ENCODE data around the gene M1AP.

Gene M1AP

DNA sequence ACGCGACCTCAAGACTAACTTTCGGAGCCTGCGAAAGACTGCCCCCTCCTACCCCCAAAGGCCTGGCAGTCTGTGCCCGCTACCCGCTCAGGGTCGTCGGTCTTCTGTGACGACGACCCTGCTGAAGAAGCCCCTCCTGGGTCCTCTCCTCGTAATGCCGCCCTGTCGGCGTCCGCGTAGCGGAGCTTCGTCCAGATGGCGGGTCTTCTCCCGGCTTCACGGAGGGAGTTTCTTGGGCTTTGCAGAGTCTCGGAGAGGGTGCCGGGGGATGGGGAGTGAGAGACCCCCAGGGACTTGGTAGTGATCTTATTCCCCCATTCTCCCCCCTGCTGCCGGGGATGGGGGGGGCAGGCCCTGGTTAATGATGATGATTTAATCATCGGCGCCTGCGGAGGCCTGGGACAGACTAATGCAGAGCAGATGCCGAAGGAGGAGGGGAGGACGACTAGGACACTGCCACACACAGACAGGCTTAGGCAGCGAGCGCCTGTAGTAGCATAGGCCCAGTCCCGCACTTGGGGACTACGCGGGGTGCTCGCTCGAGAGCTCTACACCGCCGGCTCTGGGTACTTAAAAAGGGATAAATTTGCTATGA, 140.1 kb downstream of the M1AP start:
- H3K9me3 ChIP-seq (ENCODE audit: control insufficient read depth, low read length): no peaks in the 10 kb centered on the region
- H4K91ac ChIP-seq (ENCODE audit: low read length): peak overlapping the region; percentile 77
- peak overlapping the region; percentile 84 to 95 for H3K4ac ChIP-seq (ENCODE audit: low read depth in 1 of 2, low read length in 2 of 2)
- peak overlapping the region; percentile 73 for H2AK5ac ChIP-seq (ENCODE audit: low read length, severe bottlenecking)
- peaks cover 35% of the 10 kb centered on the region for H3K4me1 ChIP-seq (ENCODE audit: control insufficient read depth, insufficient read depth, low read depth, low read length)
- peak overlapping the region; percentile 66 to 92 for H3K18ac ChIP-seq (ENCODE audit: low read depth in 1 of 2, low read length in 2 of 2)
- H3K4me3 ChIP-seq (ENCODE audit: insufficient read depth in 1 of 2, low read depth in 1 of 2, low read length in 2 of 2): peak overlapping the region; percentile 80 to 90
- peak overlapping the region; percentile 86 for H2BK120ac ChIP-seq (ENCODE audit: low read depth, low read length)
- peak; percentile 63 for DNase-seq
- peaks cover 14% of the 10 kb centered on the region for H3K79me1 ChIP-seq (replicated peaks; ENCODE audit: low read length, poor library complexity, severe bottlenecking)
- H3K23ac ChIP-seq (ENCODE audit: low read length in 2 of 2): peak overlapping the region in 1 of 2 experiments; percentile 49
- H2BK12ac ChIP-seq (ENCODE audit: low read length in 2 of 2): no peak overlapping the region
- H2BK15ac ChIP-seq (ENCODE audit: low read depth, poor library complexity, severe bottlenecking): peak overlapping the region; percentile 95
- H2BK5ac ChIP-seq (ENCODE audit: low read depth, low read length, poor library complexity, severe bottlenecking): peak overlapping the region; percentile 20
- peak overlapping the region; percentile 78 for H4K8ac ChIP-seq (ENCODE audit: low read length)
- H2AFZ ChIP-seq (ENCODE audit: low read depth, low read length): peak overlapping the region; percentile 81
- peak overlapping the region in 1 of 2 experiments; percentile 25 for H3K14ac ChIP-seq (ENCODE audit: low read length in 2 of 2)
- 5% methylated on average over 36 of the region's 38 CpGs for WGBS
- peak overlapping the region; percentile 96 for H3K9ac ChIP-seq (ENCODE audit: low read length)
- peak overlapping the region; percentile 59 for H3K27ac ChIP-seq (ENCODE audit: low read length, poor library complexity, severe bottlenecking)
- peaks cover 15 to 19% of the 10 kb centered on the region in 2 experiments for H3K36me3 ChIP-seq (ENCODE audit: control insufficient read depth in 1 of 2, insufficient read depth in 2 of 2, low read depth in 1 of 2, low read length in 2 of 2)
- H3K4me2 ChIP-seq (ENCODE audit: low read length, poor library complexity, severe bottlenecking): peak overlapping the region; percentile 99
- peaks cover 27 to 35% of the 10 kb centered on the region in 2 experiments for H3K27me3 ChIP-seq (ENCODE audit: control insufficient read depth in 1 of 2, insufficient read depth in 1 of 2, low read length in 2 of 2)
